GM18907 (cell line): ENCODE measurements around the gene VPS8.

Experiments
- ATAC-seq: cut with Tn5 transposase; IDR thresholded peaks from one replicate; pipeline ENCODE4 v1.9.1; 2021; ENCODE audit warnings: mild to moderate bottlenecking, moderate library complexity; ENCODE audit not compliant: unreplicated experiment

The VPS8 gene

GRCh38 chr3:184811999-184812661 is at the start of gene VPS8:
TSS of gene VPS8 (plus strand) at chr3:184812166. CDS start at chr3:184824633, 12,467 bp downstream.
- peak; percentile 89 for ATAC-seq

- ATAC-seq: no peak
Observed at GRCh38 chr3:184764191-184764590, 47.8 kb upstream of the VPS8 start.

GRCh38 chr3:184765047-184765729 is 46.8 kb upstream of the VPS8 start:
- no peak for ATAC-seq

GRCh38 chr3:184765730-184766074 is 46.3 kb upstream of the VPS8 start:
- peak; percentile 48 for ATAC-seq

- no peak for ATAC-seq
Observed at GRCh38 chr3:184766555-184767261, 45.3 kb upstream of the VPS8 start.

GRCh38 chr3:184767377-184767776 is 44.6 kb upstream of the VPS8 start:
- ATAC-seq: no peak

GRCh38 chr3:184769382-184770170 is 42.4 kb upstream of the VPS8 start:
- ATAC-seq: no peak

- no peak for ATAC-seq
Observed at GRCh38 chr3:184770541-184770940, 41.4 kb upstream of the VPS8 start.

GRCh38 chr3:184771301-184772127 is 40.5 kb upstream of the VPS8 start:
- no peak for ATAC-seq

GRCh38 chr3:184772667-184773272 is 39.2 kb upstream of the VPS8 start:
- no peak for ATAC-seq

- ATAC-seq: no peak
Observed at GRCh38 chr3:184773283-184774186, 38.4 kb upstream of the VPS8 start.

GRCh38 chr3:184776916-184777315 is 35.0 kb upstream of the VPS8 start:
- no peak for ATAC-seq

- no peak for ATAC-seq
Observed at GRCh38 chr3:184777566-184778356, 34.2 kb upstream of the VPS8 start.

- ATAC-seq: no peak
Observed at GRCh38 chr3:184778426-184779332, 33.3 kb upstream of the VPS8 start.

GRCh38 chr3:184780981-184781515 is 30.9 kb upstream of the VPS8 start:
- no peak for ATAC-seq

- ATAC-seq: no peak
Observed at GRCh38 chr3:184781801-184782200, 30.2 kb upstream of the VPS8 start.

GRCh38 chr3:184783319-184783718 is 28.6 kb upstream of the VPS8 start:
- no peak for ATAC-seq
